ENCODE measurements around the gene CENPM.

The CENPM gene

GRCh38 chr22:41931701-41932269, 15.2 kb downstream of the CENPM start:
- DNase-seq: no peak

GRCh38 chr22:41929418-41929810, 17.5 kb downstream of the CENPM start:
- DNase-seq: no peak

GRCh38 chr22:41928593-41929417, 18.1 kb downstream of the CENPM start:
- DNase-seq: no peak

GRCh38 chr22:41927813-41928212, 19.1 kb downstream of the CENPM start:
- no peak for DNase-seq

GRCh38 chr22:41925783-41926460, 21.0 kb downstream of the CENPM start:
- DNase-seq: peak; percentile 32

GRCh38 chr22:41923595-41924276, 23.2 kb downstream of the CENPM start:
- no peak for DNase-seq

- DNase-seq: no peak
These were observed 23.9 kb downstream of the CENPM start for GRCh38 chr22:41922940-41923594.

GRCh38 chr22:41922328-41922727, 24.6 kb downstream of the CENPM start:
- DNase-seq: no peak

DNA sequence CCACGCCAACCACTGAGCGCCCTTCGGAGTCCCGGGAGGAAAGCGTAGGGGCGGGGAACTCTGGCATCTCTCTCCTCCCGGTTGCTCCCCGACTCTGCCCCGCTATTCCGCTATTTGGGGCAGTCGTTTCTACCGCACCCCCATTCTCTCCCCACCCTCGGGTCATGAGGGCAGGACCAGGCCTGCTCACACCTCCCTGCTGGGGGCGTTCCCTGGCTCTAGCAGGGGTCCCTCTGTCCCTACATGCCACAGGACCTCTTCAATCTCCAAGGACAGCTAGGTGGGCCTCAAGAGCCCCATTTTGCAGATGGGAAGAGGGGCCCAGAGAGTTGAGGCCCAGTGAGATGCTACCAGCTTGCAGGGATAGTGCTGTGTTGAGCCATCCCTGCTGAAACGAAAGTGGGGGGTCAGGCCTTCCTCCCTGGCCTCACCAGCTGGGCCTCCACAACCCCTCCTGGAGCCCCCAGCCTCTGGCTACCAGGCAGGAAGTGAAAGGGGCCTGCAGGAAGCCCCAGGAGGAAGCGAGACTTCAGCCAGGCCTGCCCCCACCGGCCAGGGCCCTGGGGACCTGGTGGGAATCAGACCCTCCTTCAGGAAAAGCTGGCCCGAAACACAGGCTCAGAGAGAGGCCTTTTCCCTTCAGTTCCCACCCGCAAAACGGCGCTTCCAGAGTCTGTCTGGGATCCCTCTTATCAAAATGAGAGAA, 26.5 kb downstream of the CENPM start:
- no peak for DNase-seq

DNA sequence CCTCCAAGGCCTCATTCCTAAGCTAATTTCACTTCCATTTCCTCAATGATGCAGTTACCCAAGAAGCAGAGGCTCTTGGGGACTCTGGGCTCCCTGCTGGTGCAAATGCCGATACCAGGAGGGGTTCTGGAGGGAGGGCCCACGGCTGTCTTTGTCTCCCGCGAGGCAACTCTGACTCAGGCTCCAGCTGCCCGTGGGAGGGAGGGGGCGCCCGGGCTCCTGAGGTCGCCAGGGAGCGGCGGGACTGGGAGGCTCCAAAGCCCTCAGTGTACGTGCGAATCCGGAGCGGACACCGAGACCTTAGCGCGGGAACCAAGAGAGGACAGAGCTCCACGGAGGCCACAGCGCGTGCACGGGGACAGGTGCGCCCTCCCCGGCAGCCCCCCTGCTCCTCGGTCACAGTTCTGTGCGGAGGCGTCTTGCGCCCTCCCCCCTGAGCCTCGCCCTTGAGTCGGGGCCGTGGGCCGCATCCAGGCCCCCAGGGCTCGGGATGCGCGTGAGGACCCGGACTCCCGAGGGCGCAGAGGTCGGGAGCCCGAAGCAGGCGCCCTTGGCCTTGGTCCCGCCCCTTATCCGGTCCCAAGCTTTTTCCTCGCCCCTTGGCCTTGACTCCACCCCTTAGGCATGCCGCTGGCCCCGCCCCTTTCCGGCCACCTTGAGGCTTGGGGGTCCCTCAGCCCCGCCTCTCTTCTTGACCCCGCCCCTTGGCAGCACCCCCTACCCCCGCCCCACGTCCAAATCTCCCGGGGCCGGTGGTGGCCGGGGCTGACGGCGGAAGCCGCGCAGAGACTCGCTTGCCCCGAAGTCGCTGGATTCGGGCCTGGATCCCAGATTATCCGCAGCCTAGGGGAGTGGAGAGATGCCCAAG, 27.4 kb downstream of the CENPM start:
- peak; percentile 48 for DNase-seq

- peak; percentile 72 for DNase-seq
These were observed 28.8 kb downstream of the CENPM start for GRCh38 chr22:41917903-41918791.

DNA sequence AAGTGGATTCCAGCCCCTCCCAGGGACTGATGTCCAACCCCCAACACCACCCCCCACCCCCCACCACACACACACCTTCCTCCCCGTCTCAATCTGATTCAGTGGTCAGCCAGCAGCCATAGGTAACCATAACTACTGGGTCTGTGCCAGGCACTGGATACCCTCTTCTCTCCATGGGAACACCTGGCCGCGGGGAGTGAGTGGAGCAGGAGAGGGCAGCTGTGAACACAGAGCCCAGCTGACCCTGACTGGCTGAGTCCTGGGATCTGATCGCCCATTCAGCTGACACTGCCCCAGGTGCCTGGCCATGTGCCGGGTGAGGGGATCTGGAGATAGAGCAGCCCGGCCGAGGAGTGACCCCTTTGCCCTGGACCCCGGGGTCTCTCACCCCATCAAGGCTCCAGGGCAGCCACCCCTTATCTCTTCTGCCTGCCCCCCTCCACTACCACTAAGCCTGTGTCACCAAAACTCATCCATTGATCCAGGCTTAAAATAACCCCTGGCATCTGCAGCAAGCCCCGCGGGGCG, 29.5 kb downstream of the CENPM start:
- DNase-seq: no peak

GRCh38 chr22:41916745-41917358, 30.1 kb downstream of the CENPM start:
- no peak for DNase-seq

DNA sequence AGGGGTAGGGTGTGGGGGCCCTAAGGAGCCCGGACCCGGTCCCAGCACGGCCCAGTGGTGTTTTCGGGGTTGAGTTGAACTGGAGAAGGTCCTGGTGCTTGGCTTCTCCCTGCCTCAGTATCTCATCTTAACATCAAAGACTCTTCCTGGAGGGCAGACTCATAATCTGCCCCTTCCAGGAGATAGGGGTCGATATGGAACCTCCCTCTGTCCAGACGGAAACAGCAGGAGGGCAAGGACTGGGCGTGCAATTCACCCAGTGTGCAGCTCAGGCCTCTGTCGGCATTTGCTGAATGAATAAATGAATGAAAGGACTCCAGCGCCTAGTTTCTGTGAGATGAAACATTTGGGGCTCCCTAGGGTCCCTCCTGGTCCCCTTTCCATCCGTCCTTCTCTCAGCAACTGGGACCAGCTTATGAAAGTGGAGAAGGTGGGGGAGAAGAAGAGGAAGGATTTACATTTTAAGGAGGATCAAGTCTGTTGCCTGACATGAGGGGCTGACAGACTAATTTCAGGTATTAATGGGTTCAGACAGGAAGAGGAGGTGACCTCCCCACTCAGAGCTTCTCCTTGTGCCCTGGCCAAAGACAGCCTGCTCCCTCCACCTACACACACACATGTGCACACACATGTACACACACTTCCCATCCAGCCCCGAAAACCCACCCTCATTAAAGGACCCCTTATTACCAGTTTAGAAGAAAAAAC, 31.0 kb downstream of the CENPM start:
- DNase-seq: no peak

DNA sequence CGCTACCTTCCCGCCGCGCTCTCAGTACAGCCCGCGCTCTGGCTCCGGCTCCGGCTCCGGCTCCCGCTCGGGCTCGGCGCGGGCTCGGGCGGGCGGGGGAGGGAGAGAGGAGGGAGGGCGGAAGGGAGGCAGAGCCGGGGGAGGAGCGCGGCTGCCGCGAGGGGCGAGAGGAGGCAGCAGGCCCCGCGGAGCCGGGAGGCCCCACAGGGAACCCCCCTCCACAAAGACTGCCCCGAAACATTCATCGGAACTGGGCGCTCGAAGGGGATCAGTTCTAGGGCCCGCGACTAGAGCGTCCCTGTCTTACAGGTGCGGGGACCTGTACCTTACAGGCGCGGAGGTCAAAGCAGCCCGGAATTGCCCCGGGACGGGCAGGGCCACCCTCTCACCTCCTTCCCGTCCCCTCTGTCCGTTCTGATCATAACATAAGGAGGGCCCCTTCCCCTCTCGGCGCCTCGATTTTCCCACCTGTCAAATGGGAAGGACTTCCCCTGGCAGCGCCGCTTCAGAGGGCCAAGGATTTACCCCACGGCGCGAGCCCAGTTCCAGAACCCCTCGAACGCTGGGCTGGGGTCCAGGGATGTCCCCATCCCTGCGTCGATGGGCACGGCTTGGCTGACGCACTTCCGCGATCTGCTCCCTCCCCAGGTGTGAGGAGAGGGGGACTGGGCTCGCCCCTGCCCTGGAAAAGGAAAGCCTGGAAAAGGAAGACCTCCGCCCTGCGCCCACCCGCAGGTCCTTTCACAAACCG, 31.7 kb downstream of the CENPM start, which contains the start of gene SHISA8:
Gene SHISA8 (minus strand): TSS at position 40 of the 751 bp plus-strand sequence. CDS start 407 bp downstream, outside the sequence.
- peak; percentile 39 for DNase-seq

- DNase-seq: no peak
These were observed 32.3 kb downstream of the CENPM start for GRCh38 chr22:41914611-41915034.

GRCh38 chr22:41913842-41914534, 33.0 kb downstream of the CENPM start:
- DNase-seq: no peak

Measured in fibroblast of skin of back (primary cell).